PFSK-1 (cell line): Measurements from ENCODE around the gene RGS10.

Experiments
- FOXP2 ChIP-seq: optimal IDR thresholded peaks from 2 replicates; pipeline ENCODE3; 2011; ENCODE audit warnings: borderline replicate concordance, control low read depth, inconsistent platforms; ENCODE audit not compliant: insufficient read depth; ENCODE audit errors: extremely low read length, extremely low read depth
- POLR2AphosphoS5 ChIP-seq: IDR thresholded peaks from 2 replicates; pipeline ENCODE4 v1.6.1; 2012; ENCODE audit warnings: low read depth, mild to moderate bottlenecking, control low read depth, low read length, moderate library complexity
- REST ChIP-seq, 2 experiments: IDR thresholded peaks; 2 replicates each; pipeline versions ENCODE4 v1.6.1 to v1.8.0; 2011 to 2012; ENCODE audit warnings: low read depth in 2 of 2, low read length in 2 of 2, control low read depth in 1 of 2, inconsistent platforms in 1 of 2, mild to moderate bottlenecking in 1 of 2, moderate library complexity in 1 of 2; ENCODE audit not compliant: insufficient read depth in 1 of 2
- SIN3A ChIP-seq: IDR thresholded peaks from 2 replicates; pipeline ENCODE4 v1.6.1; 2012; ENCODE audit warnings: mild to moderate bottlenecking, low read length, moderate library complexity, borderline replicate concordance; ENCODE audit not compliant: insufficient read depth
- TAF1 ChIP-seq: IDR thresholded peaks from 2 replicates; pipeline ENCODE4 v1.6.1; 2012; ENCODE audit warnings: low read length, control low read depth, borderline replicate concordance; ENCODE audit not compliant: insufficient read depth

The RGS10 gene

GRCh38 chr10:119523895-119524719 is 18.4 kb downstream of the RGS10 start:
- TF ChIP-seq FOXP2 (no peak), REST (IDR thresholded peaks at IDR 0.05; ENCODE audit: insufficient read depth in 1 of 2, low read depth in 2 of 2, low read length in 2 of 2) (peak in 1 of 2 experiments; percentile 51; a peak in 1 of 4 replicates)

- TF ChIP-seq SIN3A, result no peak
- TF ChIP-seq FOXP2, result no peak
- no peak for TF ChIP-seq REST (IDR thresholded peaks at IDR 0.05; ENCODE audit: insufficient read depth in 1 of 2, low read depth in 2 of 2, low read length in 2 of 2)
- TF ChIP-seq TAF1, result no peak
- no peak for TF ChIP-seq POLR2AphosphoS5
These were observed 19.6 kb downstream of the RGS10 start for GRCh38 chr10:119522747-119523426.

GRCh38 chr10:119521443-119522204 is 20.9 kb downstream of the RGS10 start:
- TF ChIP-seq SIN3A, result peak; percentile 44; the same call in 1 of the 2 replicates
- TF ChIP-seq TAF1, result no peak

- TF ChIP-seq TAF1 (no peak), SIN3A (no peak), REST (IDR thresholded peaks at IDR 0.05; ENCODE audit: insufficient read depth in 1 of 2, low read depth in 2 of 2, low read length in 2 of 2) (no peak), POLR2AphosphoS5 (no peak), FOXP2 (no peak)
These were observed 22.2 kb downstream of the RGS10 start for GRCh38 chr10:119520283-119520682.

- TF ChIP-seq POLR2AphosphoS5 (no peak), SIN3A (no peak), TAF1 (no peak), FOXP2 (no peak), REST (IDR thresholded peaks at IDR 0.05; ENCODE audit: insufficient read depth in 1 of 2, low read depth in 2 of 2, low read length in 2 of 2) (no peak)
These were observed 23.6 kb downstream of the RGS10 start for GRCh38 chr10:119518936-119519335.
